ENCODE data around the gene ALK.

ALK gene

GRCh38 chr2:29787473-29788465 is 133.6 kb downstream of the ALK start:
- DNase-seq: no peak

- DNase-seq: no peak
Measured at GRCh38 chr2:29786361-29786760, 135.0 kb downstream of the ALK start.

- no peak for DNase-seq
Measured at GRCh38 chr2:29783666-29784065, 137.7 kb downstream of the ALK start.

GRCh38 chr2:29782549-29783458 is 138.6 kb downstream of the ALK start:
- no peak for DNase-seq

- no peak for DNase-seq
Measured at GRCh38 chr2:29782087-29782486, 139.3 kb downstream of the ALK start.

- no peak for DNase-seq
Measured at GRCh38 chr2:29780906-29781305, 140.5 kb downstream of the ALK start.

- no peak for DNase-seq
Measured at GRCh38 chr2:29777161-29777560, 144.2 kb downstream of the ALK start.

GRCh38 chr2:29776406-29776805 is 145.0 kb downstream of the ALK start:
- no peak for DNase-seq

- no peak for DNase-seq
Measured at GRCh38 chr2:29775937-29776336, 145.4 kb downstream of the ALK start.

GRCh38 chr2:29774624-29775023 is 146.8 kb downstream of the ALK start:
- no peak for DNase-seq

GRCh38 chr2:29770846-29771245 is 150.5 kb downstream of the ALK start:
- DNase-seq: no peak

GRCh38 chr2:29769847-29770246 is 151.5 kb downstream of the ALK start:
- no peak for DNase-seq

- peak in 1 of 2 experiments; percentile 30 for DNase-seq
Measured at GRCh38 chr2:29767606-29768335, 153.6 kb downstream of the ALK start.

- no peak for DNase-seq
Measured at GRCh38 chr2:29766191-29766590, 155.2 kb downstream of the ALK start.

GRCh38 chr2:29765721-29766120 is 155.7 kb downstream of the ALK start:
- no peak for DNase-seq

GRCh38 chr2:29763371-29763770 is 158.0 kb downstream of the ALK start:
- DNase-seq: no peak

GRCh38 chr2:29762239-29762638 is 159.1 kb downstream of the ALK start:
- DNase-seq: no peak

GRCh38 chr2:29761278-29761677 is 160.1 kb downstream of the ALK start:
- DNase-seq: no peak

- DNase-seq: no peak
Measured at GRCh38 chr2:29760008-29760407, 161.4 kb downstream of the ALK start.

- no peak for DNase-seq
Measured at GRCh38 chr2:29759360-29759759, 162.0 kb downstream of the ALK start.

GRCh38 chr2:29755829-29756228 is 165.6 kb downstream of the ALK start:
- DNase-seq: no peak

GRCh38 chr2:29755233-29755632 is 166.2 kb downstream of the ALK start:
- DNase-seq: no peak
